Lower leg skin (tissue), 4 donors: ENCODE results near the gene ZC3H7A. TPM values are rescaled to one million over a fixed set of nuclear protein-coding genes. Genes with fewer than 3 reads are reported as not detected.

Experiments
- DNase-seq, 2 donors: peaks; one replicate each; pipeline ENCODE4 v3.0.0-alpha.2; 2019; ENCODE audit warnings: low spot score in 2 of 2
- H3K4me3 ChIP-seq: fragments of 200-600 bp; sonication (generic); 2 replicates; pipeline ENCODE4 v1.5.1; 2017; ENCODE audit warnings: mild to moderate bottlenecking, low read depth; ENCODE audit not compliant: poor library complexity, severe bottlenecking
- POLR2A ChIP-seq, 2 donors: fragments of 450-650 bp; IDR thresholded peaks; one replicate each; pipeline ENCODE4 v1.6.1; 2016 to 2017; ENCODE audit warnings: antibody characterized with exemption in 2 of 2, mild to moderate bottlenecking in 1 of 2, moderate library complexity in 1 of 2
- WGBS, 2 donors: methylation state at CpG; one replicate each; pipeline ENCODE4 v1.1.5; 2018; 5-methylcytosine and 5-hydroxymethylcytosine counted together
- intact Hi-C: fragments of 100-400 bp; cut with DNase I; formaldehyde crosslinking; loops from one replicate; pipeline ENCODE4 v1.15.0; 2023; ENCODE audit warnings: low total_unique reads
- total RNA-seq, 4 donors: library from RNA; depleted of rRNA; stranded (reverse); fragments of >200 nt; gene quantifications; one replicate each; pipeline ENCODE4 v1.1.0, GENCODE V29; 2016
- TF ChIP-seq, protein P1 (sequence below), 3 donors: fragments of 450-650 bp; IDR thresholded peaks; one replicate each; pipeline ENCODE4 v1.5.1; 2016; ENCODE audit warnings: antibody characterized with exemption in 3 of 3, mild to moderate bottlenecking in 3 of 3, moderate library complexity in 2 of 3

ZC3H7A gene
- total RNA-seq, 4 donors from 2014 or later, result 22.0 to 46.6 (median 31.3) TPM

DNA sequence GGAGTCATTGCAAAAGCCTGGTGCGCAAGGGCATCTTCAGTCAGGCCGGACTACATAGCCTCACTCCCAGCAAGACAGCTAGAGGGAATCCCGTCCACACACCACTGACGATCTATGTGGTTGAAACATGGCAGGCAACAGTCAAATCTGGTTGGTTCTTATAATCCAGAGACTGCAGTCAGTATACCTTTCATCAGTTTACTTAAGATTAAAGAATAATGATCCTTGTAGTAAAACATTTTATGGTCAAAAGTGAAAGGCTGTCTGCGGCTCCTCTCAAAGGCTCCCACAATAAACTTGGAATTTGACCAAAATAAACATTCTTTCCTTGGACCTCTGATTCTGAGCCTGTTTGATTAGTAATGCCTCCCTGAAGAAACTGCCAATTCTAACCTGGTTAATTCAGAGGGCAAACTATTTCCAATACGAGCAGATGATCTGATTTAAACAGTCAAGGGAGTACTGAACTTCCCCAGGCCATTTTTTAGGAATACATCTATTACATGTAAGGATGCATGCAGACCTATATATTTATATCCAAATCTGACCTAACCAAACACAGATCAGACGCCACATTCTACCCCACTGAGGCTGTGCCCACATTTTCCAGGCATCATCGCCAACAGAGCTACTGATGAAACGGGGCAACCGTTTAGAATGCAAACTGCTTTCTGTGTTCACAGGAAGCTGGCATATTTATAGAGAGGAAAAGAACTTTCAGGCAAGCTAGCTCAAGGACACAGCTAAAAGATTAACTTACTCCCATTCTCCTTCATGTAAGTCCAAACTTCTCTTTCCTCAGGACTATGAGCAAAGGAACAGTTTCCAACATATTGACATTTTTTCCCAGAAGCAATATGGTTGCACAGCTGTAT, 39.1 kb downstream of the ZC3H7A start:
- intact Hi-C loops, result no loop called here
- 73 to 81% methylated on average over 10 of the region's 10 CpGs for WGBS, 2 donors
- DNase-seq, result no peak
- no peak for TF ChIP-seq POLR2A (IDR thresholded peaks at IDR 0.05)
- TF ChIP-seq, protein P1, sequence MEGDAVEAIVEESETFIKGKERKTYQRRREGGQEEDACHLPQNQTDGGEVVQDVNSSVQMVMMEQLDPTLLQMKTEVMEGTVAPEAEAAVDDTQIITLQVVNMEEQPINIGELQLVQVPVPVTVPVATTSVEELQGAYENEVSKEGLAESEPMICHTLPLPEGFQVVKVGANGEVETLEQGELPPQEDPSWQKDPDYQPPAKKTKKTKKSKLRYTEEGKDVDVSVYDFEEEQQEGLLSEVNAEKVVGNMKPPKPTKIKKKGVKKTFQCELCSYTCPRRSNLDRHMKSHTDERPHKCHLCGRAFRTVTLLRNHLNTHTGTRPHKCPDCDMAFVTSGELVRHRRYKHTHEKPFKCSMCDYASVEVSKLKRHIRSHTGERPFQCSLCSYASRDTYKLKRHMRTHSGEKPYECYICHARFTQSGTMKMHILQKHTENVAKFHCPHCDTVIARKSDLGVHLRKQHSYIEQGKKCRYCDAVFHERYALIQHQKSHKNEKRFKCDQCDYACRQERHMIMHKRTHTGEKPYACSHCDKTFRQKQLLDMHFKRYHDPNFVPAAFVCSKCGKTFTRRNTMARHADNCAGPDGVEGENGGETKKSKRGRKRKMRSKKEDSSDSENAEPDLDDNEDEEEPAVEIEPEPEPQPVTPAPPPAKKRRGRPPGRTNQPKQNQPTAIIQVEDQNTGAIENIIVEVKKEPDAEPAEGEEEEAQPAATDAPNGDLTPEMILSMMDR (IDR thresholded peaks at IDR 0.05), result no peak
- no peak overlapping the region for H3K4me3 ChIP-seq

DNA sequence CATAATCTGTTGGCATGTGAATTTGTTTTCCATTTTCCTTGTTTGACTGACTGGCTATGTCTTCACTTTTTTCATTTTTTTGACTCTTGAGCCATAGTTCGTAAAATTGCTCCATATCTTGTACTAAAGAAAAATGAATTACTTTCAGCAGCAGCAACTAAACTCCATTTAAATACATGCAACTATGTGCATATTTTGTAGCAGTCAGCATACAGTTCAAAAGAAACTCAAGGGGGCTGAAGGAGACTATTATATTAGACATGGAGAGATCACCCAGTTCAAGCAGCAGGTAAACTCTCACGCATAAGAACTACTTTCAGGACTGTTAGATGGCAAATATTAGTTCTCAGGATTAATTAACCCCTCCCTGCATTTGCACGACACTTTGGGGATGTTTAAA, 40.8 kb downstream of the ZC3H7A start:
- H3K4me3 ChIP-seq, result no peak overlapping the region
- TF ChIP-seq POLR2A (IDR thresholded peaks at IDR 0.05), result no peak
- TF ChIP-seq, protein P1 (IDR thresholded peaks at IDR 0.05), result no peak
- no peak for DNase-seq
- 88 to 92% methylated on average over 3 of the region's 3 CpGs for WGBS, 2 donors
- intact Hi-C loops, result no loop called here

DNA sequence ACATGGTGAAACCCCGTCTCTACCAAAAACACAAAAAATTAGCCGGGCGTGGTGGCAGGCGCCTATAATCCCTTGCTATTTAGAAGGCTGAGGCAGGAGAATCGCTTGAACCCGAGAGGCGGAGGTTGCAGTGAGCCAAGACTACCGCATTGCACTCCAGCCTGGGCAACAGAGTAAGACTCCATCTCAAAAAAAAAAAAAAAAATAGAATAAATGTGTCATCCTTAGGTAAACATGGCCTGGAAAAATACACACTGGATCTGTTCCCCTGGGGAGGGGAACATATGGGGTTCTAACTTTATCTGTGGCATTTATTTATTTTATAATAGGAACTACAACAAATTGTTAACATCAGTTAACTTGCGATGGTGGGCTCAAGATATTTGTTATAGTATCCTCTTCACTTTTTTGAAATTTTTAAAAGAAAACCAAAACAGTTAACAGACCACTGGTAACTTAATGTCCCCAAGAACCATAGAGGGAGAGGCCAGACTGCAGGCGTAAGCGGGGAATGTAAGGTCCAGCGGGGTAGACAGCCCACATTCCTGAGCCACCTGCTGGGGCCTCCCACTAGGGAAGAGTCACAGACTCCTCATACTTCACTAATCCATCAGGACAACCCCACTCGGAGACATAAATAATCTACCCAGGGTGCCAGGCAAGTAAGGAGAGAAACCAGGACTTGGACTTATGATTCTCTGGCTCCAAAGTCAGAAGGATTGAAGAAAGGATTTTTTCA, 41.9 kb downstream of the ZC3H7A start:
- intact Hi-C loops, result no loop called here
- H3K4me3 ChIP-seq, result no peak overlapping the region
- WGBS, 2 donors, result 87 to 91% methylated on average over 13 of the region's 13 CpGs
- no peak for TF ChIP-seq POLR2A (IDR thresholded peaks at IDR 0.05)
- TF ChIP-seq, protein P1 (IDR thresholded peaks at IDR 0.05), result no peak
- DNase-seq, result no peak

DNA sequence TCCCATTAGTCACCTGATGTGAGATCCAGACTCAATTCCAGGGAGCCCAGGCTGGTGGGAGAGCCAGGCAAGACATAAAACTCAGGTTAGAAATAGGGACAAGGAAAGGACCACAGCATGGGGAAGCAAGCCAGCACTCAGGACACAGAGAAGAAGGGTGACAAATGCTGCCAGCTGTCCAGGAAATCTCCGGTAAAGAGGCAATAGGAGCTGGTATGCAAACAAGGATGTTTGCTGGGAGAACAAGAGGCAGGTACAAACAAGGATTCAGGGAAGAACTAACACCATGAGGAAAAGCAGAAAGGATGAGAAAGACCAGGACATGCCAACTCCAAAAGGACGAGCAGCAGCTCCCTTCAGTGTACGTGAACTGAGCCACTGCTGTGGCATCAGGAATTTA, 44.2 kb downstream of the ZC3H7A start:
- intact Hi-C loops, result no loop called here
- DNase-seq, result no peak
- TF ChIP-seq POLR2A (IDR thresholded peaks at IDR 0.05), result no peak
- TF ChIP-seq, protein P1 (IDR thresholded peaks at IDR 0.05), result no peak
- 87 to 93% methylated on average over 3 of the region's 3 CpGs for WGBS, 2 donors
- H3K4me3 ChIP-seq, result no peak overlapping the region

DNA sequence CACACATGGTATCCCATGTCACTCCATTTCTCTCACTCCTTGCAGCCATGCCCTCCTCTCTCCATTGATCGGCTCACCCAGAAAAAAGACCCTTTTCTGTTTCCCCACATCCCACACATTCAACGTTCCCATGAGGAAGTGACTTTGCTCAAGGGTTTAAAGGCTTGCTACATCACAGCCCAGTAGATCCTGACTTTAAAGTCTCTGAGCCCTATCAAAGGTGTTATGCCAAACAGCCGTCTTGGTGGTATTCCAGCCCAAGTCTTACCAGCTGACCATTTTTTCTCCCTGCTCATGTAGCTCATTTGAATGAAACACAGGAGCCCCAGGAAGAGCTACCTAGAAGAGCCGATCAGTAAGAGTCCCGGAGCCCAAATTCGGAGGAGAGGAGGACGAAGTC, 47.0 kb downstream of the ZC3H7A start:
- no peak overlapping the region for H3K4me3 ChIP-seq
- TF ChIP-seq POLR2A (IDR thresholded peaks at IDR 0.05), result no peak
- TF ChIP-seq, protein P1 (IDR thresholded peaks at IDR 0.05), result no peak
- intact Hi-C loops, result no loop called here
- WGBS, 2 donors, result 89 to 92% methylated on average over 7 of the region's 7 CpGs
- DNase-seq, result no peak
